HEK293 (cell line): Measurements from ENCODE around the gene CNN1.

Source experiments
- CTCF ChIA-PET: fragments of 350-600 bp; formaldehyde crosslinking; extraction: SDS; loops from one replicate; lab custom pipeline; 2021; ENCODE audit warnings: antibody characterized with exemption; lab: Yijun Ruan, JAX
- POLR2A ChIA-PET: fragments of 300-600 bp; formaldehyde crosslinking; extraction: SDS; loops from one replicate; lab custom pipeline; 2020; ENCODE audit warnings: antibody characterized with exemption, inconsistent platforms; lab: Yijun Ruan, JAX
- H3K27ac ChIP-seq: fragments of 200-500 bp; sonication (Bioruptor generic); 2 replicates; pipeline ENCODE4 v1.5.1; 2014; ENCODE audit warnings: low read depth, low read length, control low read depth, inconsistent platforms; ENCODE audit errors: extremely low read depth
- H3K36me3 ChIP-seq, 2 experiments: fragments of 200-500 bp in 1 of 2; sonication (Bioruptor generic) in 1 of 2; 1 replicate in 1 of 2; 2 replicates in 1 of 2; pipeline ENCODE4 v1.5.1; 2014 to 2017; ENCODE audit warnings: inconsistent platforms in 2 of 2, low read length in 2 of 2; ENCODE audit not compliant: control insufficient read depth in 2 of 2, insufficient read depth in 1 of 2
- H3K4me1 ChIP-seq: fragments of 200-500 bp; sonication (Bioruptor generic); 2 replicates; pipeline ENCODE4 v1.5.1; 2014; ENCODE audit warnings: mild to moderate bottlenecking, low read length, inconsistent platforms; ENCODE audit not compliant: control insufficient read depth, insufficient read depth
- H3K4me3 ChIP-seq: 2 replicates; pipeline ENCODE4 v1.5.1; 2011; ENCODE audit warnings: low read depth, mild to moderate bottlenecking, control low read depth, low read length, moderate library complexity
- H3K9me3 ChIP-seq: fragments of 200-500 bp; sonication (Bioruptor generic); 2 replicates; pipeline ENCODE4 v1.5.1; 2014; ENCODE audit warnings: low read depth, low read length, inconsistent platforms; ENCODE audit not compliant: control insufficient read depth, insufficient read depth
- EGR2 ChIP-seq: fragments of 450-650 bp; formaldehyde crosslinking; IDR thresholded peaks from 2 replicates; pipeline ENCODE4 v1.5.1; 2016; ENCODE audit warnings: low read depth, missing biosample characterization, missing genetic modification characterization
- OVOL3 ChIP-seq: fragments of 450-650 bp; formaldehyde crosslinking; IDR thresholded peaks from 2 replicates; pipeline ENCODE4 v1.5.1; 2016; ENCODE audit warnings: missing biosample characterization, missing genetic modification characterization
- PRDM4 ChIP-seq: fragments of 450-650 bp; formaldehyde crosslinking; IDR thresholded peaks from 2 replicates; pipeline ENCODE4 v1.5.1; 2017; ENCODE audit warnings: missing biosample characterization, missing genetic modification characterization
- REST ChIP-seq: fragments of 450-650 bp; formaldehyde crosslinking; IDR thresholded peaks from 2 replicates; pipeline ENCODE4 v1.5.1; 2016; ENCODE audit warnings: missing biosample characterization, missing genetic modification characterization
- SCRT2 ChIP-seq: fragments of 450-650 bp; formaldehyde crosslinking; IDR thresholded peaks from 2 replicates; pipeline ENCODE4 v1.5.1; 2016; ENCODE audit warnings: missing biosample characterization, missing genetic modification characterization
- TCF7L2 ChIP-seq: IDR thresholded peaks from 2 replicates; pipeline ENCODE4 v1.6.1; 2011; ENCODE audit warnings: low read depth, mild to moderate bottlenecking, inconsistent platforms, low read length, moderate library complexity, borderline replicate concordance
- ZBTB6 ChIP-seq: fragments of 450-650 bp; formaldehyde crosslinking; IDR thresholded peaks from 2 replicates; pipeline ENCODE4 v1.5.1; 2017; ENCODE audit warnings: missing biosample characterization, missing genetic modification characterization
- ZFHX2 ChIP-seq: fragments of 450-650 bp; formaldehyde crosslinking; conservative IDR thresholded peaks from 2 replicates; pipeline ENCODE4 v1.5.1; 2016; ENCODE audit warnings: missing biosample characterization, missing genetic modification characterization
- ZFP41 ChIP-seq: fragments of 450-650 bp; formaldehyde crosslinking; IDR thresholded peaks from 2 replicates; pipeline ENCODE4 v1.5.1; 2016; ENCODE audit warnings: missing biosample characterization, missing genetic modification characterization, borderline replicate concordance
- ZNF133 ChIP-seq: fragments of 450-650 bp; formaldehyde crosslinking; IDR thresholded peaks from 2 replicates; pipeline ENCODE4 v1.5.1; 2016; ENCODE audit warnings: missing biosample characterization, missing genetic modification characterization
- ZNF16 ChIP-seq: fragments of 450-650 bp; formaldehyde crosslinking; IDR thresholded peaks from 2 replicates; pipeline ENCODE4 v1.5.1; 2016; ENCODE audit warnings: low read depth, missing biosample characterization, missing genetic modification characterization
- ZNF169 ChIP-seq: fragments of 450-650 bp; formaldehyde crosslinking; IDR thresholded peaks from 2 replicates; pipeline ENCODE4 v1.5.1; 2016; ENCODE audit warnings: missing biosample characterization, missing genetic modification characterization
- ZNF19 ChIP-seq: fragments of 450-650 bp; formaldehyde crosslinking; IDR thresholded peaks from 2 replicates; pipeline ENCODE4; 2016; ENCODE audit warnings: missing biosample characterization, missing genetic modification characterization, low read depth
- ZNF280D ChIP-seq: fragments of 450-650 bp; formaldehyde crosslinking; IDR thresholded peaks from 2 replicates; pipeline ENCODE4 v1.5.1; 2016; ENCODE audit warnings: missing biosample characterization, missing genetic modification characterization
- ZNF302 ChIP-seq: fragments of 450-650 bp; formaldehyde crosslinking; IDR thresholded peaks from 2 replicates; pipeline ENCODE4 v1.5.1; 2016; ENCODE audit warnings: missing biosample characterization, missing genetic modification characterization, low read depth
- ZNF398 ChIP-seq: fragments of 450-650 bp; formaldehyde crosslinking; IDR thresholded peaks from 2 replicates; pipeline ENCODE4 v1.5.1; 2017; ENCODE audit warnings: missing biosample characterization, missing genetic modification characterization
- ZNF549 ChIP-seq: fragments of 450-650 bp; IDR thresholded peaks from 2 replicates; pipeline ENCODE4 v1.5.1; 2018; ENCODE audit warnings: missing biosample characterization, missing genetic modification characterization, mild to moderate bottlenecking, inconsistent platforms, moderate library complexity
- ZNF555 ChIP-seq: fragments of 450-650 bp; formaldehyde crosslinking; conservative IDR thresholded peaks from 2 replicates; pipeline ENCODE4 v1.5.1; 2017; ENCODE audit warnings: missing biosample characterization, mild to moderate bottlenecking, missing genetic modification characterization, inconsistent platforms
- ZNF623 ChIP-seq: fragments of 450-650 bp; formaldehyde crosslinking; IDR thresholded peaks from 2 replicates; pipeline ENCODE4 v1.5.1; 2016; ENCODE audit warnings: missing biosample characterization, missing genetic modification characterization
- ZNF660 ChIP-seq: fragments of 450-650 bp; IDR thresholded peaks from 2 replicates; pipeline ENCODE4 v1.5.1; 2018; ENCODE audit warnings: missing biosample characterization, mild to moderate bottlenecking, missing genetic modification characterization
- ZNF768 ChIP-seq: fragments of 450-650 bp; formaldehyde crosslinking; IDR thresholded peaks from 2 replicates; pipeline ENCODE4 v1.5.1; 2018; ENCODE audit warnings: missing biosample characterization, mild to moderate bottlenecking, missing genetic modification characterization
- ZSCAN23 ChIP-seq: fragments of 450-650 bp; formaldehyde crosslinking; IDR thresholded peaks from 2 replicates; pipeline ENCODE4 v1.5.1; 2016; ENCODE audit warnings: missing biosample characterization, missing genetic modification characterization

CNN1 gene

GRCh38 chr19:11506967-11507366 is 31.7 kb upstream of the CNN1 start:
- H3K4me1 ChIP-seq, result peaks cover 6% of the 10 kb centered on the region
- TF ChIP-seq ZNF133 (tag by site-specific recombination) (no peak), ZNF549 (no peak), TCF7L2 (no peak), ZNF623 (no peak), ZBTB6 (tag by site-specific recombination) (peak; percentile 77; the same call in 1 of the 2 replicates), PRDM4 (tag by site-specific recombination) (no peak)
- ChIA-PET POLR2A (interaction anchor here (1.7 kb wide), 1 partner anchor 22 kb away, joined by 5 read pairs; the partner anchor contains the start of gene ECSIT), CTCF (no interaction called here)
- peaks cover 1 to 4% of the 10 kb centered on the region in 2 experiments; a peak in 2 of 3 replicates for H3K36me3 ChIP-seq
- H3K27ac ChIP-seq, result no peak overlapping the region
- no peak overlapping the region for H3K4me3 ChIP-seq
- H3K9me3 ChIP-seq, result no peaks in the 10 kb centered on the region

- Histone ChIP-seq H3K4me1 (peaks cover 6% of the 10 kb centered on the region), H3K27ac (no peak overlapping the region), H3K9me3 (no peaks in the 10 kb centered on the region), H3K36me3 (peaks cover 4 to 8% of the 10 kb centered on the region in 2 experiments; a peak in 2 of 3 replicates), H3K4me3 (no peak overlapping the region)
- CTCF ChIA-PET, result interaction anchor here (0.5 kb wide), 1 partner anchor 10 kb away, joined by 3 read pairs; no protein-coding TSS in a partner anchor
- POLR2A ChIA-PET, result interaction anchor here (1.6 kb wide), 1 partner anchor 21 kb away, joined by 10 read pairs; the partner anchor contains the start of gene ECSIT
- TF ChIP-seq ZNF19 (tag by site-specific recombination) (no peak), ZNF555 (tag by site-specific recombination) (no peak), ZNF768 (tag by site-specific recombination) (no peak), REST (no peak), ZNF660 (no peak), EGR2 (tag by site-specific recombination) (peak; percentile 78), ZNF169 (tag by site-specific recombination) (no peak), ZNF280D (tag by site-specific recombination) (no peak), ZNF16 (tag by site-specific recombination) (no peak), ZFHX2 (tag by site-specific recombination) (peak; percentile 56), SCRT2 (tag by site-specific recombination) (peak; percentile 93), ZNF302 (tag by site-specific recombination) (no peak), ZFP41 (no peak), ZSCAN23 (tag by site-specific recombination) (no peak), ZNF398 (no peak), OVOL3 (no peak)
Observed at GRCh38 chr19:11507370-11508078, 31.1 kb upstream of the CNN1 start.
